Testis (tissue), 2 donors: ENCODE results near the gene SYF2.
"Not testable (repeated sequence)": the region's sequence is repeated elsewhere in the genome, so short reads cannot be mapped to it uniquely, and the experiment has no call there.

Source experiments
- POLR2A ChIP-seq: fragments of 450-650 bp; IDR thresholded peaks from one replicate; pipeline ENCODE4 v1.6.1; 2017; ENCODE audit warnings: antibody characterized with exemption, mild to moderate bottlenecking, moderate library complexity
- TF ChIP-seq, protein P1 (sequence below), 3 experiments: fragments of 450-650 bp in 2 of 3; fragments of 200-600 bp in 1 of 3; sonication (generic) in 1 of 3; IDR thresholded peaks; one replicate each; pipeline ENCODE4 v1.5.1; 2016 to 2019; ENCODE audit warnings: antibody characterized with exemption in 3 of 3, mild to moderate bottlenecking in 2 of 3, moderate library complexity in 1 of 3

DNA sequence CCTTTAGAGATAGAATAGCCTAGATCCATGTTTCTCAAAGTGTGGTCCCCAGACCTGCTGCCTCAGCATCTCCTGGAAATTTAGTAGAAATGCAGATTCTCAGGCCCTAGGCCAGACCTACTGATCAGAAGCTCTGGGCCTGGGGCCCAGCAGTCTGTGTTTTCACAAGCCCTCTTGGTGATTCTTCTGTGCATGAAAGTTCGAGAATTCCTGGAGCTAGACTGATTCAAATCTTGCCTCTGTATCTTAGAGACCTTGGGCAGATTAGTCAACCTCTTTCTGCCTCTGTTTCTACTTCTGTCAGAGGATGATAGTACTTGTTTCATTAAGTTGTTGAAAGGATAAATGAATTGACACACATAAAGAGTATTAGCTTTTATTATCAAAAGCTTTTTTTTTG, 45.0 kb upstream of the SYF2 start:
- TF ChIP-seq, protein P1, sequence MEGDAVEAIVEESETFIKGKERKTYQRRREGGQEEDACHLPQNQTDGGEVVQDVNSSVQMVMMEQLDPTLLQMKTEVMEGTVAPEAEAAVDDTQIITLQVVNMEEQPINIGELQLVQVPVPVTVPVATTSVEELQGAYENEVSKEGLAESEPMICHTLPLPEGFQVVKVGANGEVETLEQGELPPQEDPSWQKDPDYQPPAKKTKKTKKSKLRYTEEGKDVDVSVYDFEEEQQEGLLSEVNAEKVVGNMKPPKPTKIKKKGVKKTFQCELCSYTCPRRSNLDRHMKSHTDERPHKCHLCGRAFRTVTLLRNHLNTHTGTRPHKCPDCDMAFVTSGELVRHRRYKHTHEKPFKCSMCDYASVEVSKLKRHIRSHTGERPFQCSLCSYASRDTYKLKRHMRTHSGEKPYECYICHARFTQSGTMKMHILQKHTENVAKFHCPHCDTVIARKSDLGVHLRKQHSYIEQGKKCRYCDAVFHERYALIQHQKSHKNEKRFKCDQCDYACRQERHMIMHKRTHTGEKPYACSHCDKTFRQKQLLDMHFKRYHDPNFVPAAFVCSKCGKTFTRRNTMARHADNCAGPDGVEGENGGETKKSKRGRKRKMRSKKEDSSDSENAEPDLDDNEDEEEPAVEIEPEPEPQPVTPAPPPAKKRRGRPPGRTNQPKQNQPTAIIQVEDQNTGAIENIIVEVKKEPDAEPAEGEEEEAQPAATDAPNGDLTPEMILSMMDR (IDR thresholded peaks at IDR 0.05), result not testable (repeated sequence)
- not testable (repeated sequence) for TF ChIP-seq POLR2A
